GM12878 (cell line): Measurements from ENCODE around the gene DOK7. TPM values are rescaled to one million over a fixed set of nuclear protein-coding genes. Genes with fewer than 3 reads are reported as not detected.

ENCODE experiments used
- ATAC-seq: fragments of 200-7000 bp; cut with Tn5 transposase; 3 replicates; pipeline ENCODE4 v1.9.1; 2020; ENCODE audit warnings: mild to moderate bottlenecking, moderate library complexity
- BruUV-seq: library from RNA; stranded (reverse); fragments of 400-500 nt; replicated peaks from 2 replicates; lab custom pipeline; 2021; lab: Mats Ljungman, UMichigan
- CTCF ChIA-PET: fragments of 300-600 bp; sonication (Branson Sonifier 250); formaldehyde crosslinking; extraction: SDS; loops from one replicate; lab custom pipeline; 2021; ENCODE audit warnings: inconsistent platforms; lab: Yijun Ruan, JAX
- POLR2A ChIA-PET: fragments of 350-600 bp; formaldehyde crosslinking; extraction: SDS; loops from one replicate; lab custom pipeline; 2021; ENCODE audit warnings: inconsistent platforms; lab: Charles Lee
- RAD21 ChIA-PET: fragments of 300-600 bp; sonication (Branson Sonifier 250); formaldehyde crosslinking; loops from one replicate; lab custom pipeline; 2023; ENCODE audit warnings: antibody characterized with exemption; ENCODE audit not compliant: unreplicated experiment; lab: Charles Lee
- SMC1A ChIA-PET: fragments of 300-600 bp; sonication (Branson Sonifier 250); formaldehyde crosslinking; loops from one replicate; lab custom pipeline; 2023; ENCODE audit not compliant: unreplicated experiment, uncharacterized antibody; lab: Charles Lee
- DNase-seq: peaks from one replicate; pipeline ENCODE4 v3.0.0-alpha.2; 2011; ENCODE audit warnings: low read depth, low spot score
- FAIRE-seq: peaks from 3 replicates; lab custom pipeline; 2011; peaks lifted over from hg19 to GRCh38; lab: Jason Lieb, UNC
- H2AFZ ChIP-seq: 2 replicates; pipeline ENCODE4 v1.6.0; 2011; ENCODE audit warnings: low read depth, low read length, control low read depth; ENCODE audit not compliant: control insufficient read depth
- H3K27ac ChIP-seq: 2 replicates; pipeline ENCODE4 v1.5.1; 2011; ENCODE audit warnings: control low read depth; ENCODE audit not compliant: control insufficient read depth, insufficient read depth
- H3K27me3 ChIP-seq, 2 experiments: replicated peaks in 1 of 2; 2 replicates each; pipeline versions ENCODE4 v1.6.0 to v1.6.1; 2011; ENCODE audit warnings: low read length in 1 of 2; ENCODE audit not compliant: control insufficient read depth in 2 of 2, insufficient read depth in 2 of 2
- H3K36me3 ChIP-seq, 2 experiments: 2 replicates each; pipeline ENCODE4 v1.5.1; 2011; ENCODE audit warnings: low read length in 1 of 2; ENCODE audit not compliant: control insufficient read depth in 2 of 2, insufficient read depth in 2 of 2
- H3K4me1 ChIP-seq: 2 replicates; pipeline ENCODE4 v1.6.1; 2011; ENCODE audit warnings: mild to moderate bottlenecking, low read length, moderate library complexity, mixed read lengths; ENCODE audit not compliant: control insufficient read depth, insufficient read depth
- H3K4me2 ChIP-seq: 2 replicates; pipeline ENCODE4 v1.6.0; 2011; ENCODE audit warnings: control low read depth; ENCODE audit not compliant: control insufficient read depth, insufficient read depth
- H3K4me3 ChIP-seq: fragments of 200-600 bp; sonication (generic); 2 replicates; pipeline ENCODE4 v1.5.1; 2016
- H3K79me2 ChIP-seq: 2 replicates; pipeline ENCODE4 v1.6.0; 2011; ENCODE audit warnings: low read length; ENCODE audit not compliant: control insufficient read depth, insufficient read depth
- H3K9ac ChIP-seq: 2 replicates; pipeline ENCODE4 v1.8.0; 2011; ENCODE audit warnings: low read length, control low read depth, mixed read lengths; ENCODE audit not compliant: control insufficient read depth, insufficient read depth
- H3K9me3 ChIP-seq: replicated peaks from 3 replicates; pipeline ENCODE4 v1.5.1; 2011; ENCODE audit warnings: mild to moderate bottlenecking, low read length; ENCODE audit not compliant: control insufficient read depth, insufficient read depth
- H4K20me1 ChIP-seq: 2 replicates; pipeline ENCODE4 v1.6.0; 2011; ENCODE audit not compliant: control insufficient read depth, insufficient read depth
- MYC ChIP-seq: IDR thresholded peaks from 2 replicates; pipeline ENCODE4 v1.6.1; 2011; ENCODE audit warnings: mild to moderate bottlenecking, low read length, moderate library complexity, inconsistent platforms; ENCODE audit not compliant: insufficient read depth, insufficient replicate concordance, insufficient read length, severe bottlenecking
- RUNX3 ChIP-seq: IDR thresholded peaks from 2 replicates; pipeline ENCODE4 v1.6.1; 2012; ENCODE audit warnings: low read length, inconsistent platforms
- TCF12 ChIP-seq: IDR thresholded peaks from 2 replicates; pipeline ENCODE4 v1.6.1; 2011; ENCODE audit warnings: low read depth, mild to moderate bottlenecking, low read length
- TCF3 ChIP-seq: IDR thresholded peaks from 2 replicates; pipeline ENCODE4 v1.6.1; 2012; ENCODE audit warnings: low read depth, mild to moderate bottlenecking, low read length, borderline replicate concordance; ENCODE audit not compliant: insufficient read depth
- WGBS: methylation state at CpG from one replicate; pipeline ENCODE4 v1.1.6; 2016; ENCODE audit warnings: low lambda C conversion rate; ENCODE audit not compliant: insufficient replicate concordance, insufficient coverage; ENCODE audit errors: missing lambda C conversion rate; 5-methylcytosine and 5-hydroxymethylcytosine counted together
- in situ Hi-C: fragments of 300-500 bp; cut with MboI; formaldehyde crosslinking; loops from 9 replicates; pipeline ENCODE4 v1.14.3; 2018; ENCODE audit warnings: mixed read lengths
- intact Hi-C: fragments of 100-400 bp; cut with micrococcal nuclease; formaldehyde crosslinking; loops from one replicate; pipeline ENCODE4 v1.14.2; 2022; ENCODE audit not compliant: unreplicated experiment
- polyA plus RNA-seq, 11 experiments: library from polyadenylated mRNA; depleted of rRNA in 4 of 11; unstranded in 6 of 11; stranded (reverse) in 5 of 11; fragments of >200 nt; fragmentation: Nextera tagmentation in 4 of 11; fragmentation: Illumina TruSeq in 1 of 11; extraction: Ambion mirVana in 4 of 11; extraction: Trizol in 1 of 11; gene quantifications; 1 replicate in 1 of 11; 2 replicates in 10 of 11; pipeline versions ENCODE4 v1.2.1 to v1.2.3, GENCODE V29; 2011 to 2016; ENCODE audit warnings: inconsistent platforms in 2 of 11, missing spikeins in 2 of 11, low read depth in 1 of 11
- total RNA-seq, 4 experiments: library from RNA; depleted of rRNA in 3 of 4; stranded (reverse); fragments of >200 nt in 3 of 4; fragmentation: Illumina TruSeq in 1 of 4; extraction: Trizol in 1 of 4; gene quantifications; 2 replicates each; pipeline versions ENCODE4 v1.2.1 to v1.2.3, GENCODE V29; 2013 to 2021
- TF ChIP-seq, protein P1 (sequence below): IDR thresholded peaks from 2 replicates; pipeline ENCODE4 v1.6.1; 2011; ENCODE audit warnings: low read depth, mild to moderate bottlenecking, low read length, moderate library complexity, borderline replicate concordance; ENCODE audit errors: extremely low read depth
- TF ChIP-seq, protein P2 (sequence below): fragments of 450-650 bp; formaldehyde crosslinking; IDR thresholded peaks from 2 replicates; pipeline ENCODE4 v1.4.0; 2022; ENCODE audit warnings: mild to moderate bottlenecking, moderate library complexity

Gene DOK7
- total and polyA plus RNA-seq, 10 of the 15 experiments (the other 5 are each of a cell fraction or from before 2014, with no cell fraction given): 0.04 to 0.46 (median 0.18) TPM; not detected in 4

DNA sequence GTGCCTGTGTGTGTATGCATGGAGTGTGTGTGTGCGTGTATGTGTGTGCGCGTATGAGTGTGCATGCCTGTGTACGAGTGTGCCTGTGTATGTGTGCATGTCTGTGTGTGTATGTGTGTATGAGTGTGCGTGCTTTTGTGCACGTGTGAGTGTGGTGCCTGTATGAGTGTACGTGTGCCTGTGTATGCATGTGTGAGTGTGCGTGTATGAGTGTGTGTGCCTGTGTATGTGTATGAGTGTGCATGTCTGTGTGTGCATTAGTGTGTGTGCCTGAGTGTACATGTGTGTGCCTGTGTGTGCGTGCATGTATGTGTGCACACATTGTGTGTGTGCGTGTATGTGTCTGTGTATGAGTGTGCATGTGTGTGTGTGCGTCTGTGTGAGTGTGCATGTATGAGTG is 5.7 kb downstream of the DOK7 start:
- intact Hi-C loops: no loop called here
- DNase-seq (no peak), ATAC-seq (no peak), FAIRE-seq (no peak)
- no TSS peak for BruUV-seq
- RAD21 ChIA-PET: no interaction called here
- POLR2A ChIA-PET: no interaction called here
- no peak overlapping the region for H3K4me3 ChIP-seq
- no peaks in the 10 kb centered on the region for H4K20me1 ChIP-seq
- H2AFZ ChIP-seq: no peak overlapping the region
- SMC1A ChIA-PET: no interaction called here
- WGBS: 83% methylated on average over 11 of the region's 11 CpGs
- H3K27ac ChIP-seq: no peak overlapping the region
- no peaks in the 10 kb centered on the region for H3K79me2 ChIP-seq
- CTCF ChIA-PET: interaction anchor here (2.2 kb wide), 1 partner anchor 12 kb away, joined by 5 read pairs; no protein-coding TSS in a partner anchor
- H3K9me3 ChIP-seq: no peaks in the 10 kb centered on the region; the same call in 2 of the 3 replicates
- in situ Hi-C loops: no loop called here
- peaks cover 0 to 2% of the 10 kb centered on the region in 2 experiments; a peak in 1 of 4 replicates for H3K27me3 ChIP-seq
- no peak overlapping the region for H3K4me2 ChIP-seq
- TF ChIP-seq TCF3 (0 out of 2 replicates have a peak, but pooled peaks have one; percentile 26), TCF12 (no peak), MYC (no peak), RUNX3 (no peak)
- TF ChIP-seq, protein P1, sequence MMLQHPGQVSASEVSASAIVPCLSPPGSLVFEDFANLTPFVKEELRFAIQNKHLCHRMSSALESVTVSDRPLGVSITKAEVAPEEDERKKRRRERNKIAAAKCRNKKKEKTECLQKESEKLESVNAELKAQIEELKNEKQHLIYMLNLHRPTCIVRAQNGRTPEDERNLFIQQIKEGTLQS: no peak
- TF ChIP-seq, protein P2, sequence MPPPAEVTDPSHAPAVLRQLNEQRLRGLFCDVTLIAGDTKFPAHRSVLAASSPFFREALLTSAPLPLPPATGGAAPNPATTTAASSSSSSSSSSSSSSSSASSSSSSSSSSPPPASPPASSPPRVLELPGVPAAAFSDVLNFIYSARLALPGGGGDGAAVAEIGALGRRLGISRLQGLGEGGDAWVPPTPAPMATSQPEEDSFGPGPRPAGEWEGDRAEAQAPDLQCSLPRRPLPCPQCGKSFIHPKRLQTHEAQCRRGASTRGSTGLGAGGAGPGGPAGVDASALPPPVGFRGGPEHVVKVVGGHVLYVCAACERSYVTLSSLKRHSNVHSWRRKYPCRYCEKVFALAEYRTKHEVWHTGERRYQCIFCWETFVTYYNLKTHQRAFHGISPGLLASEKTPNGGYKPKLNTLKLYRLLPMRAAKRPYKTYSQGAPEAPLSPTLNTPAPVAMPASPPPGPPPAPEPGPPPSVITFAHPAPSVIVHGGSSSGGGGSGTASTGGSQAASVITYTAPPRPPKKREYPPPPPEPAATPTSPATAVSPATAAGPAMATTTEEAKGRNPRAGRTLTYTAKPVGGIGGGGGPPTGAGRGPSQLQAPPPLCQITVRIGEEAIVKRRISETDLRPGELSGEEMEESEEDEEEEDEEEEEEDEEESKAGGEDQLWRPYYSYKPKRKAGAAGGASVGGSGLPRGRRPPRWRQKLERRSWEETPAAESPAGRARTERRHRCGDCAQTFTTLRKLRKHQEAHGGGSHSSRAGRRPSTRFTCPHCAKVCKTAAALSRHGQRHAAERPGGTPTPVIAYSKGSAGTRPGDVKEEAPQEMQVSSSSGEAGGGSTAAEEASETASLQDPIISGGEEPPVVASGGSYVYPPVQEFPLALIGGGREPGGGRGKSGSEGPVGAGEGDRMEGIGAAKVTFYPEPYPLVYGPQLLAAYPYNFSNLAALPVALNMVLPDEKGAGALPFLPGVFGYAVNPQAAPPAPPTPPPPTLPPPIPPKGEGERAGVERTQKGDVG: no peak
- no peak overlapping the region for H3K9ac ChIP-seq
- no peaks in the 10 kb centered on the region for H3K36me3 ChIP-seq
- H3K4me1 ChIP-seq: no peaks in the 10 kb centered on the region
